Activated CD4-positive, alpha-beta T cell treated with anti-CD3 and anti-CD28 coated beads for 36 hours (primary cell): ENCODE data around the gene GGT5. TPM values are rescaled to one million over a fixed set of nuclear protein-coding genes. Genes with fewer than 3 reads are reported as not detected.
"Not testable (repeated sequence)": the region's sequence is repeated elsewhere in the genome, so short reads cannot be mapped to it uniquely, and the experiment has no call there.

Source experiments
- ATAC-seq: fragments of 200-7000 bp; cut with Tn5 transposase; one replicate; pipeline ENCODE4 v1.10.0; 2021; ENCODE audit warnings: mild to moderate bottlenecking, moderate library complexity
- CTCF ChIA-PET: fragments of 350-600 bp; sonication (Branson Sonifier 250); formaldehyde crosslinking; loops from one replicate; lab custom pipeline; 2021; ENCODE audit warnings: antibody characterized with exemption; lab: Charles Lee
- POLR2A ChIA-PET: fragments of 350-600 bp; sonication (Branson Sonifier 250); formaldehyde crosslinking; loops from one replicate; lab custom pipeline; 2021; ENCODE audit warnings: antibody characterized with exemption, inconsistent platforms; lab: Charles Lee
- DNase-seq: peaks from one replicate; pipeline ENCODE4 v3.0.0-alpha.2; 2020
- H3K27ac Mint-ChIP-seq: one replicate; pipeline ENCODE4 v1.8.0; 2021; ENCODE audit warnings: mixed read lengths
- H3K27me3 Mint-ChIP-seq: one replicate; pipeline ENCODE4 v1.8.0; 2021; ENCODE audit warnings: mixed read lengths
- H3K36me3 Mint-ChIP-seq: one replicate; pipeline ENCODE4 v1.8.0; 2021; ENCODE audit warnings: low read depth, mixed read lengths
- H3K4me1 Mint-ChIP-seq: one replicate; pipeline ENCODE4 v1.8.0; 2021; ENCODE audit warnings: mixed read lengths
- H3K4me3 Mint-ChIP-seq: one replicate; pipeline ENCODE4 v1.8.0; 2021; ENCODE audit warnings: mild to moderate bottlenecking, moderate library complexity, mixed read lengths
- H3K9me3 Mint-ChIP-seq: one replicate; pipeline ENCODE4 v1.8.0; 2021; ENCODE audit warnings: low read depth, mixed read lengths
- intact Hi-C, 2 experiments: fragments of 100-400 bp; cut with DNase I in 1 of 2; cut with micrococcal nuclease in 1 of 2; formaldehyde crosslinking; loops; one replicate each; pipeline versions ENCODE4 v1.14.2 to v1.15.1; 2022 to 2024; cut with DNase I, micrococcal nuclease
- total RNA-seq, 2 experiments: library from RNA; stranded (reverse); gene quantifications; one replicate each; pipeline ENCODE4 v1.2.3, GENCODE V29; 2021

The GGT5 gene
- total RNA-seq, 2 experiments from 2014 or later: 0.04 TPM; not detected in 1

- H3K4me1 Mint-ChIP-seq: peaks cover 32% of the 10 kb centered on the region
- H3K9me3 Mint-ChIP-seq, POLR2A ChIA-PET, CTCF ChIA-PET, H3K27me3 Mint-ChIP-seq, DNase-seq, H3K36me3 Mint-ChIP-seq, ATAC-seq, intact Hi-C loops, H3K4me3 Mint-ChIP-seq, H3K27ac Mint-ChIP-seq: not testable (repeated sequence)
Measured at GRCh38 chr22:24245584-24246561, 991 bp upstream of the GGT5 start.

- ChIA-PET POLR2A (no interaction called here), CTCF (no interaction called here)
Measured at GRCh38 chr22:24244144-24244787, 616 bp downstream of the GGT5 start.

GRCh38 chr22:24243417-24243816 is 1.5 kb downstream of the GGT5 start:
- H3K9me3 Mint-ChIP-seq, intact Hi-C loops, H3K36me3 Mint-ChIP-seq, H3K27me3 Mint-ChIP-seq, H3K4me3 Mint-ChIP-seq, ATAC-seq, POLR2A ChIA-PET: not testable (repeated sequence)
- DNase-seq: peak; percentile 20
- Mint-ChIP-seq H3K4me1 (peaks cover 36% of the 10 kb centered on the region), H3K27ac (peak overlapping the region; percentile 58)
- CTCF ChIA-PET: interaction anchor here (1.5 kb wide), 1 partner anchor 9 kb away, joined by 5 read pairs; no protein-coding TSS in a partner anchor

More at GRCh38 chr22:24244144-24244787, 616 bp downstream of the GGT5 start:
- peaks cover 36% of the 10 kb centered on the region for H3K4me1 Mint-ChIP-seq
- intact Hi-C loops: no loop called here
- peak overlapping the region; percentile 17 for H3K27ac Mint-ChIP-seq
- ATAC-seq: no peak
- no peaks in the 10 kb centered on the region for H3K36me3 Mint-ChIP-seq
- no peaks in the 10 kb centered on the region for H3K9me3 Mint-ChIP-seq
- no peak for DNase-seq
- H3K27me3 Mint-ChIP-seq: no peaks in the 10 kb centered on the region
- H3K4me3 Mint-ChIP-seq: no peak overlapping the region

GRCh38 chr22:24240985-24241692 is 3.7 kb downstream of the GGT5 start:
- Mint-ChIP-seq H3K4me1 (peaks cover 36% of the 10 kb centered on the region), H3K27ac (peak overlapping the region; percentile 19)
- ATAC-seq, H3K36me3 Mint-ChIP-seq, DNase-seq, POLR2A ChIA-PET, H3K4me3 Mint-ChIP-seq, intact Hi-C loops, H3K27me3 Mint-ChIP-seq, H3K9me3 Mint-ChIP-seq: not testable (repeated sequence)
- CTCF ChIA-PET: interaction anchor here (1.5 kb wide), 1 partner anchor 10 kb away, joined by 5 read pairs; no protein-coding TSS in a partner anchor

GRCh38 chr22:24240381-24240780 is 4.5 kb downstream of the GGT5 start:
- ChIA-PET CTCF (no interaction called here), POLR2A (no interaction called here)
- H3K27me3 Mint-ChIP-seq: no peaks in the 10 kb centered on the region
- H3K4me3 Mint-ChIP-seq: no peak overlapping the region
- DNase-seq (no peak), ATAC-seq (no peak)
- no peak overlapping the region for H3K27ac Mint-ChIP-seq
- H3K9me3 Mint-ChIP-seq: no peaks in the 10 kb centered on the region
- H3K36me3 Mint-ChIP-seq: no peaks in the 10 kb centered on the region
- H3K4me1 Mint-ChIP-seq: peaks cover 36% of the 10 kb centered on the region
- intact Hi-C loops: no loop called here

- intact Hi-C loops, H3K27me3 Mint-ChIP-seq, ATAC-seq, H3K27ac Mint-ChIP-seq, POLR2A ChIA-PET, H3K9me3 Mint-ChIP-seq, DNase-seq, H3K4me3 Mint-ChIP-seq, H3K36me3 Mint-ChIP-seq: not testable (repeated sequence)
- H3K4me1 Mint-ChIP-seq: peaks cover 24% of the 10 kb centered on the region
- CTCF ChIA-PET: interaction anchor here (0.8 kb wide), 1 partner anchor 31 kb away, joined by 3 read pairs; no protein-coding TSS in a partner anchor
Measured at GRCh38 chr22:24238101-24238694, 6.7 kb downstream of the GGT5 start.

- Mint-ChIP-seq H3K4me1 (peaks cover 10% of the 10 kb centered on the region), H3K36me3 (no peaks in the 10 kb centered on the region), H3K27ac (no peak overlapping the region), H3K4me3 (no peak overlapping the region), H3K9me3 (no peaks in the 10 kb centered on the region), H3K27me3 (no peaks in the 10 kb centered on the region)
- ChIA-PET CTCF (interaction anchor here (1.1 kb wide), 1 partner anchor 47 kb away, joined by 3 read pairs; no protein-coding TSS in a partner anchor), POLR2A (no interaction called here)
- DNase-seq (no peak), ATAC-seq (no peak)
- intact Hi-C loops: no loop called here
Measured at GRCh38 chr22:24236656-24237055, 8.2 kb downstream of the GGT5 start.

GRCh38 chr22:24235315-24235714 is 9.6 kb downstream of the GGT5 start:
- Mint-ChIP-seq H3K27me3 (no peaks in the 10 kb centered on the region), H3K36me3 (no peaks in the 10 kb centered on the region), H3K9me3 (no peaks in the 10 kb centered on the region), H3K4me3 (no peak overlapping the region), H3K27ac (no peak overlapping the region), H3K4me1 (peaks cover 2% of the 10 kb centered on the region)
- intact Hi-C loops: no loop called here
- POLR2A ChIA-PET: no interaction called here
- DNase-seq (no peak), ATAC-seq (no peak)
- CTCF ChIA-PET: no interaction called here

- Mint-ChIP-seq H3K9me3 (no peaks in the 10 kb centered on the region), H3K4me3 (no peak overlapping the region), H3K4me1 (peaks cover 2% of the 10 kb centered on the region), H3K36me3 (no peaks in the 10 kb centered on the region), H3K27ac (no peak overlapping the region), H3K27me3 (no peaks in the 10 kb centered on the region)
- POLR2A ChIA-PET: no interaction called here
- DNase-seq (no peak), ATAC-seq (no peak)
- CTCF ChIA-PET: interaction anchor here (0.6 to 1.7 kb wide), 2 partner anchors 9 to 13 kb away, joined by 3 to 5 read pairs; no protein-coding TSS in a partner anchor
- intact Hi-C loops: loop anchor here in 1 of 2 experiments (5.0 kb wide), 1 partner anchor 42 kb away; no protein-coding TSS in a partner anchor
Measured at GRCh38 chr22:24233816-24234215, 11.1 kb downstream of the GGT5 start.

GRCh38 chr22:24233235-24233634 is 11.6 kb downstream of the GGT5 start:
- intact Hi-C loops: loop anchor here in 1 of 2 experiments (5.0 kb wide), 1 partner anchor 41 kb away; no protein-coding TSS in a partner anchor
- no peaks in the 10 kb centered on the region for H3K9me3 Mint-ChIP-seq
- DNase-seq: no peak
- H3K27ac Mint-ChIP-seq: no peak overlapping the region
- no peaks in the 10 kb centered on the region for H3K36me3 Mint-ChIP-seq
- H3K4me3 Mint-ChIP-seq: no peak overlapping the region
- H3K27me3 Mint-ChIP-seq: no peaks in the 10 kb centered on the region
- POLR2A ChIA-PET: no interaction called here
- CTCF ChIA-PET: interaction anchor here (1.7 kb wide), 1 partner anchor 10 kb away, joined by 5 read pairs; no protein-coding TSS in a partner anchor
- H3K4me1 Mint-ChIP-seq: peaks cover 2% of the 10 kb centered on the region
- no peak for ATAC-seq
